Uterus (tissue), 4 donors: ENCODE results near the gene CLOCK. TPM values are rescaled to one million over a fixed set of nuclear protein-coding genes. Genes with fewer than 3 reads are reported as not detected.

Experiments
- DNase-seq, 2 donors: peaks; one replicate each; pipeline ENCODE4 v3.0.0-alpha.2; 2019 to 2020
- H3K27ac ChIP-seq, 2 donors: fragments of 200-600 bp; sonication (generic); 1 replicate in 1 of 2; 2 replicates in 1 of 2; pipeline ENCODE4 v1.5.1; 2016 to 2018
- H3K27me3 ChIP-seq, 2 donors: fragments of 200-600 bp; sonication (generic); one replicate each; pipeline ENCODE4 v1.5.1; 2018 to 2019; ENCODE audit warnings: control low read depth in 1 of 2
- H3K36me3 ChIP-seq, 2 donors: fragments of 200-600 bp; sonication (generic); one replicate each; pipeline ENCODE4 v1.5.1; 2019; ENCODE audit warnings: control low read depth in 1 of 2
- H3K4me1 ChIP-seq, 2 donors: fragments of 200-600 bp; sonication (generic); one replicate each; pipeline ENCODE4 v1.5.1; 2018 to 2019; ENCODE audit warnings: control low read depth in 1 of 2
- H3K4me3 ChIP-seq, 2 donors: fragments of 200-600 bp; sonication (generic); 1 replicate in 1 of 2; 2 replicates in 1 of 2; pipeline ENCODE4 v1.5.1; 2018 to 2019; ENCODE audit warnings: mild to moderate bottlenecking in 1 of 2
- H3K9me3 ChIP-seq, 2 donors: fragments of 200-600 bp; sonication (generic); one replicate each; pipeline ENCODE4 v1.5.1; 2019; ENCODE audit warnings: control low read depth in 1 of 2
- CTCF ChIP-seq, 4 experiments: fragments of 200-600 bp in 2 of 4; fragments of 450-650 bp in 2 of 4; sonication (generic) in 2 of 4; IDR thresholded peaks; one replicate each; pipeline ENCODE4 v1.5.1; 2016 to 2019; ENCODE audit warnings: antibody characterized with exemption in 4 of 4, mild to moderate bottlenecking in 2 of 4, moderate library complexity in 1 of 4
- POLR2A ChIP-seq, 2 donors: fragments of 450-650 bp; IDR thresholded peaks; one replicate each; pipeline ENCODE4 v1.6.1; 2016; ENCODE audit warnings: antibody characterized with exemption in 2 of 2, mild to moderate bottlenecking in 1 of 2, moderate library complexity in 1 of 2
- intact Hi-C: fragments of 100-400 bp; cut with DNase I; formaldehyde crosslinking; loops from one replicate; pipeline ENCODE4 v1.15.1; 2023; ENCODE audit warnings: low total_unique reads
- total RNA-seq, 4 donors: library from RNA; depleted of rRNA in 3 of 4; stranded (reverse); fragments of >200 nt in 3 of 4; gene quantifications; one replicate each; pipeline versions ENCODE4 v1.1.0 to v1.2.4, GENCODE V29; 2014 to 2023
- donor health status: DM: yes; HTN: yes; CAD: no.

The CLOCK gene
- total RNA-seq, 4 donors from 2014 or later = 13.3 to 60.3 (median 29.1) TPM

- H3K4me3 ChIP-seq = peak overlapping the region in 1 of 2 donors; percentile 84
- intact Hi-C loops = no loop called here
- no peaks in the 10 kb centered on the region for H3K27me3 ChIP-seq
- no peak for DNase-seq
- peaks cover 0 to 6% of the 10 kb centered on the region in 2 donors for H3K4me1 ChIP-seq
- H3K9me3 ChIP-seq = no peaks in the 10 kb centered on the region
- H3K36me3 ChIP-seq = no peaks in the 10 kb centered on the region
- peak overlapping the region; percentile 93 to 98 for H3K27ac ChIP-seq
- TF ChIP-seq POLR2A (IDR thresholded peaks at IDR 0.05) (no peak), CTCF (IDR thresholded peaks at IDR 0.05) (no peak)
Measured at GRCh38 chr4:55398461-55398860, 148.2 kb downstream of the CLOCK start.

- no peak for TF ChIP-seq CTCF (IDR thresholded peaks at IDR 0.05)
- no peak for TF ChIP-seq POLR2A (IDR thresholded peaks at IDR 0.05)
- intact Hi-C loops = no loop called here
- Histone ChIP-seq H3K27me3 (no peaks in the 10 kb centered on the region), H3K4me1 (peaks cover 0 to 6% of the 10 kb centered on the region in 2 donors), H3K27ac (peak overlapping the region; percentile 93 to 98), H3K9me3 (no peaks in the 10 kb centered on the region), H3K4me3 (peak overlapping the region; percentile 61 to 84), H3K36me3 (no peaks in the 10 kb centered on the region)
- DNase-seq = no peak
Measured at GRCh38 chr4:55397520-55398321, 149.0 kb downstream of the CLOCK start.

- H3K36me3 ChIP-seq = no peaks in the 10 kb centered on the region
- TF ChIP-seq CTCF (IDR thresholded peaks at IDR 0.05) (no peak), POLR2A (IDR thresholded peaks at IDR 0.05) (no peak)
- peak; percentile 19 to 25 for DNase-seq
- no peaks in the 10 kb centered on the region for H3K27me3 ChIP-seq
- intact Hi-C loops = no loop called here
- no peaks in the 10 kb centered on the region for H3K9me3 ChIP-seq
- peak overlapping the region; percentile 61 to 84 for H3K4me3 ChIP-seq
- peaks cover 0 to 6% of the 10 kb centered on the region in 2 donors for H3K4me1 ChIP-seq
- peak overlapping the region; percentile 93 to 98 for H3K27ac ChIP-seq
Measured at GRCh38 chr4:55397126-55397436, 149.6 kb downstream of the CLOCK start.

GRCh38 chr4:55396308-55397125, 150.2 kb downstream of the CLOCK start:
- Histone ChIP-seq H3K36me3 (no peaks in the 10 kb centered on the region), H3K27me3 (no peaks in the 10 kb centered on the region), H3K4me1 (peaks cover 0 to 6% of the 10 kb centered on the region in 2 donors), H3K9me3 (no peaks in the 10 kb centered on the region), H3K27ac (peak overlapping the region; percentile 93 to 98), H3K4me3 (peak overlapping the region; percentile 61 to 84)
- TF ChIP-seq CTCF (IDR thresholded peaks at IDR 0.05) (no peak), POLR2A (IDR thresholded peaks at IDR 0.05) (no peak)
- intact Hi-C loops = no loop called here
- DNase-seq = peak; percentile 55 to 56
